HG02763 (cell line): ENCODE results near the gene FBXO10.
"Not testable (repeated sequence)": the region's sequence is repeated elsewhere in the genome, so short reads cannot be mapped to it uniquely, and the experiment has no call there.

Experiments
- ATAC-seq: cut with Tn5 transposase; IDR thresholded peaks from one replicate; pipeline ENCODE4 v1.9.1; 2021; ENCODE audit warnings: mild to moderate bottlenecking, moderate library complexity; ENCODE audit not compliant: unreplicated experiment

FBXO10 gene, protein sequence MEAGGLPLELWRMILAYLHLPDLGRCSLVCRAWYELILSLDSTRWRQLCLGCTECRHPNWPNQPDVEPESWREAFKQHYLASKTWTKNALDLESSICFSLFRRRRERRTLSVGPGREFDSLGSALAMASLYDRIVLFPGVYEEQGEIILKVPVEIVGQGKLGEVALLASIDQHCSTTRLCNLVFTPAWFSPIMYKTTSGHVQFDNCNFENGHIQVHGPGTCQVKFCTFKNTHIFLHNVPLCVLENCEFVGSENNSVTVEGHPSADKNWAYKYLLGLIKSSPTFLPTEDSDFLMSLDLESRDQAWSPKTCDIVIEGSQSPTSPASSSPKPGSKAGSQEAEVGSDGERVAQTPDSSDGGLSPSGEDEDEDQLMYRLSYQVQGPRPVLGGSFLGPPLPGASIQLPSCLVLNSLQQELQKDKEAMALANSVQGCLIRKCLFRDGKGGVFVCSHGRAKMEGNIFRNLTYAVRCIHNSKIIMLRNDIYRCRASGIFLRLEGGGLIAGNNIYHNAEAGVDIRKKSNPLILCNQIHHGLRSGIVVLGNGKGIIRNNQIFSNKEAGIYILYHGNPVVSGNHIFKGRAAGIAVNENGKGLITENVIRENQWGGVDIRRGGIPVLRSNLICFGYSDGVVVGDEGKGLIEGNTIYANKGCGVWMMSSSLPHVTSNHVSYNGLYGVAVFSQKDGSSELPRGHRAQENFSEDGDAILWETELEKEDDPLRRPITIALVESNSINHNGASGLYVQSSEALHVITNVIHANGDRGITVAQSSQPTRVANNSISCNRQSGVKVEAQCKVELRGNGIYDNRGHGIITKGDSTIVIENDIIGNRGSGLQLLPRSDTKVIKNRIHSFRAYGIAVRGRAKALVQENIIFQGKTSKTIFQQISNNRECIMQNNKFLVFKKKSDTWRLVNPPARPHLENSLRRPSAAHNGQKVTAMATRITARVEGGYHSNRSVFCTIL

GRCh38 chr9:37575921-37576721 lies at the start of gene FBXO10:
Gene FBXO10, minus strand, starts transcription at chr9:37576380. Its CDS starts 34,612 bp downstream, at chr9:37541768.
- peak; percentile 76 for ATAC-seq

- no peak for ATAC-seq
Observed at GRCh38 chr9:37625758-37626147, 49.6 kb upstream of the FBXO10 start.

DNA sequence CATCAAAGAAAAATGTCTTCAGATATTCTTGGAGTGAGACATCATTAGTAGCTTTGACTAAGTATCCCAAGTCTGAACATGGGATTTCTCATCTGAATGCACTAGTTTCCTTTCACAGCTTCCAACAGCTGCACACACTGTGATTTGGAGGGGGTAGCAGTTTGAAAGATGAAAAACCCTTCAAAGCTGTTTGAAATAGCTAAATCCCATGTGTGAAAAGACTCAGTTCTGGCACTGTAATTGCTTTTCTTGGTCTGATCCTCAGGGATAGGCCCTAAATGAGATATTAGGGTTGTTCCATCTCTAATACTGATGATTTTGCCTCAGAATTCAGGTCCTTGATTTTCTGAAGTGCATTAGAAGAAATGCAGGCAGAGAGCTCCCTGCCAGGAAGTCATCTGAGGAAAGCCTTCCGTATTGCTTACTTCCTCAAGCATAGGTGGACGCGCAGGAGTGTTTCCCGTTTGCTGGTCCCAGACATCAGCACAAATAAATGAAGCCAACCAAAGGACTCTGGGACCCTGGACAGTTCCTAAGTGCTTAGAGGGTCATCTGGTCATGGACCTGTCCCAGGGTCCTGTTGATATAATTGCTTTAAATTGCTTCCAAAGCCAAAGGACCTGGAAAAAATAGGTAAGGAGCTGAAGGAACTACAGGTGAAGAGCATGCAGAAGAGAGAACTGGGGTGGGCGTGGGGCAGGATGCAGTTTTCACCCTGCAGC lies 49.0 kb upstream of the FBXO10 start:
- no peak for ATAC-seq

DNA sequence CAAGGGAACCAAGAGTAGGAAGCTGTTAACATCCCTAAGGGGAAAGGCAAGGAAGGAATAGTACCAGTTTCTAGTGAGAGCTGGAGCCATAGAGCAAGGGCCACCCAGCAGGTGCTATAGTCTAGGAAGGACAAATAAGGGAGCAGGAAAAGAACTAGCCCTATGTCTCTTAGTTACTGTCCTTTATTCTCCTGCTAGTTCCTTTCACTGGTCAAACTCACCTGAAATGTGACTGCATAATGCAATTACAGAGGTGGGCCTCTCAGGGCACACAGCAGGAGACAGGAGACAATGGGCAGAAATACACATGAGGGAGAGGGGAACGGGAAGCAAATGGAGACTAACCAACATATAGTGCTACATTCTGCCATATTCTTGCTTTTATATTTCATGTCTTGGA lies 47.9 kb upstream of the FBXO10 start:
- no peak for ATAC-seq

DNA sequence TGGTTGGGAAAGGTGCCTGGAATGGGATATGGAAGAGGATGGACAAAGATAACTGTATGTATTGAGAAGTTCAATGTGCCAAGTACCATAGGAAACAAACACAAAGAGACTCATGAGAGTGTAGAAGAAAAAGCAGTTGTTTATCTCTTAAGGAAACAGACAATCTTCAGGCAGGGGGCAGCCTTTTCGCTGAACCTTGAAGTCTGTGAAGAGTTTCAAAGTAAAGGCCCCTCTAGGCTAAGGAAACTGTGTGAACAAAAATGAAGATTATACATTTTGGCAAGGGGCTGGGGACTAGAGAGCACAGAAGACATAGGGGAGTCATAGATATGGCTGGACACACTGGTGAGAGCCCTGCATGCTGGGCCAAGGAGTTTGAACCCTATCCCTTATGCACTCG lies 47.1 kb upstream of the FBXO10 start:
- no peak for ATAC-seq

- no peak for ATAC-seq
Observed at GRCh38 chr9:37622462-37622861, 46.3 kb upstream of the FBXO10 start.

- ATAC-seq = no peak
Observed at GRCh38 chr9:37621273-37622121, 45.3 kb upstream of the FBXO10 start.

- no peak for ATAC-seq
Observed at GRCh38 chr9:37620396-37620795, 44.2 kb upstream of the FBXO10 start.

- no peak for ATAC-seq
Observed at GRCh38 chr9:37619806-37620205, 43.6 kb upstream of the FBXO10 start.

GRCh38 chr9:37618817-37619216 lies 42.6 kb upstream of the FBXO10 start:
- ATAC-seq = no peak

DNA sequence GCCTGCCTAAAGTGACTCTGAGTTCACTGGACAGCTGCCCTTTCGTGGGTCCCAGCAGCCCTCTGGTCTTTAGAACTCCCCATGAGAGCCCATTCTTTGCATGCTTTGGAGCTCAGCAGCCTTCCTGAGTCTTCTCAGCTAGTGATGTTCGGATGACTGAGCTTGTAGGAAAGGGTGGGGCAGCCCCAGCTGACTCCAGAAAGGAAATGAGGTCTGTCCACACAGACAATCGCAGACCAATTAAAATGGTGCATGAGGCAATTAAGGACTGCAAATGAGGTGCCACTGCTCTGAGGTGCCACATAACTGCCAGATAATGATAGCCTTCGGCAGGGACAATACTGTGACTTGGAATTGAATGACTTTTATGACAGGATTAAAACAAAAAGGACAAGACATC lies 41.7 kb upstream of the FBXO10 start:
- ATAC-seq = no peak

- ATAC-seq = no peak
Observed at GRCh38 chr9:37617161-37617560, 41.0 kb upstream of the FBXO10 start.

DNA sequence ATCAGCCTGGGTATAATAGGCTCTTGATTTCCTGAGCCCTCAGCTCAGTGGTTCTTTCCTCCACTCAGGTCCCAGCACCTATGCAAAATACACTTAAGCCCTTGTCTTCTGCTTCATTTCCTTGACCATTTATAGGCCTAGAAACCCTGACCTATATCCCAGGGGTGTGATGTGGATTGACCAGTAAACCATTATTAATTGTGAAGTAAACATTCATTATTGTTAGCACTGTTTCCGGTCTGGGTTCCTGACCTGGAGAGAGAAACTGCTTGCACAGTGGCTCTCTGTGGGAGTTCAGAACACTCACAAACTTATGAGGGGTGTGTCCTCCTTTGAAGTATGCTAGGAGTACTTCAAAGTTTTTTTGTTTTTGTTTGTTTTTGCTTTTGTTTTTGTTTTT lies 35.8 kb upstream of the FBXO10 start:
- ATAC-seq = no peak

GRCh38 chr9:37611014-37611413 lies 34.8 kb upstream of the FBXO10 start:
- no peak for ATAC-seq

DNA sequence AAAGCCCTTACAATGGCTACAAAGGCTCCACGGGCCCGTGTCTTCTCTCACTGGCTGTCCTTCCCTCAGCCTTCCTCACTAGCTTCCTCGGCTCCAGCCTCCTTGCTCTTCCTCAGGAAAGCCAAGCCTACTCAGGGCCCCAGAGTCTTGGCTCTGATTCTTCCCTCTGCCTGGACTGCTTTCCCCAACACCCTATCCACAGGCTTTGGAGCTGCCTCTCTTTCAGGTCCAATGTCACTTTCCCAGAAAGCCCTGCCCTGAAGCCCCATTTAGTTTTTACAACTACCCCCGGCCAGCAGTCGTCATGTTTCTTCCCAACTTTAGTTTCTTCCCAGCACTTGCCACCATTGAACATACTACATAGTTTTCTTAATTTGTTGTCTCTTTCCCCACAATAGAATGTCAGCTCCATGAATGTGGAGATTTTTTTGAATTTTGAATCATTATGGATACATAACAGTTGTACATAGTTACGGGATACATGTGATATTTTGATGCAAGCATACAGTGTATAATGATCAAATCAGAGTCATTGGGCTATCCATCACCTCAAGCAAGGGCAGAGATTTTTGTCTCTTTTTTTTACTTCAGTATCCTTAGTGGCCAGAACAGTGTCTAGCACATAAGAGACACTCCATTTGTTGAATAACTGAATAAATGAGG lies 33.7 kb upstream of the FBXO10 start:
- ATAC-seq = no peak

GRCh38 chr9:37608250-37608649 lies 32.1 kb upstream of the FBXO10 start:
- ATAC-seq = no peak

DNA sequence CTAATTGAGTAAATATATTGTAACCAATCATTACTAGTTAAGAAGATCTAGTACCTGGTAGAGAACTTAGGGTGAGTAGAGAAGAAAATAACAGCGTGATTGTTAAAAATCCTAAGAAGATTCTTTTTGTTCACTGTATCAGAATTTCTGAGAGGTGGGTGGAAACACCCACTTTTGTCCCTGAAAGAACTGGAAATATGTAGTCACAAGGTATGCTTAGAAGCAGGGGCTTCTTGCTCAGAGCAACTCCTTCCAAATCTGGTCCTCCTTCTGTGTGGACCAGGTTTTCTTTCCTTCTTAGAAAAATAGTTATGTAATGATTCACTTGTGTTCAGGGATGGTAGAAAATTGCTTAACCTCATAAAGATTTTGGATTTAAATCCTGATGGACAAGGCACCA lies 28.1 kb upstream of the FBXO10 start:
- no peak for ATAC-seq

DNA sequence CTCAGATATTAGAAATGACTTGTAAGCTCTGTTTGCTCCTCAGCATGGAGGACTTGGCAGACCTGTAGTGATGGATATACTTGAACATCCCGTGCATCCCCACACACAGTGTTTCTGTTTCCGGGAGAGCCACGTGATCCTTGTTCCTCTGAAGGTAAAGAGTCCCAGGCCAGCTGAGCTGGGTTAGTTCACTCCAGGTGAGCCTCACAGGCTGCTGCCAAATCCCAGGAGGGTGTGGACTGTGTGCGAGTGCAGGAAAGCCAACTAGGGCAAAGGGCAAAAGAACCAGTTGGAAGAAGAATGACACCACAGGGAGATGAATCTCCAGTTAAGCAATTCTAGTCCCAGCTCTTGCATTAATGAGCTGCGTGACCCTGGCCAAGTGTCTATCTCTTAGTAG lies 26.6 kb upstream of the FBXO10 start:
- ATAC-seq = no peak

- not testable (repeated sequence) for ATAC-seq
Observed at GRCh38 chr9:37602061-37602460, 25.9 kb upstream of the FBXO10 start.
